ENCODE data around the gene AMT.

DNA sequence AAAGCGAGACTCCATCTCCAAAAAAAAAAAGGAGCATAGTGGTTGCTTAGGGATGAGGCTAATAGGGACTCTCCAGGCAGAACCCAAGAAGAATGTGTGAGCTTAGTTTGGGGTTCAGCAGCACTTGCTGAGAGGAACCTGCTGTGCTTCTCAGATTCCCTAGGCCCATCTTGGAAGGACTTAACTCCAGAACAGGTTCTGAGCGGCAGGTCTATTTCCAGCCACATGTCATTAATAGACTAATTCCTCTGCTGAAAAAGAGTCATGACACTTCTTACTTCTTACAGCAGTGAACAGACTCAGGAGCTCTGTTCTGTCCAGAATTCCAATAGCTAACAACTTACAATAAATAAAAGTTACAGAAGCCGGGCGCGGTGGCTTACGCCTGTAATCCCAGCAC lies 33.0 kb downstream of the AMT start:
- TF ChIP-seq, protein P1, sequence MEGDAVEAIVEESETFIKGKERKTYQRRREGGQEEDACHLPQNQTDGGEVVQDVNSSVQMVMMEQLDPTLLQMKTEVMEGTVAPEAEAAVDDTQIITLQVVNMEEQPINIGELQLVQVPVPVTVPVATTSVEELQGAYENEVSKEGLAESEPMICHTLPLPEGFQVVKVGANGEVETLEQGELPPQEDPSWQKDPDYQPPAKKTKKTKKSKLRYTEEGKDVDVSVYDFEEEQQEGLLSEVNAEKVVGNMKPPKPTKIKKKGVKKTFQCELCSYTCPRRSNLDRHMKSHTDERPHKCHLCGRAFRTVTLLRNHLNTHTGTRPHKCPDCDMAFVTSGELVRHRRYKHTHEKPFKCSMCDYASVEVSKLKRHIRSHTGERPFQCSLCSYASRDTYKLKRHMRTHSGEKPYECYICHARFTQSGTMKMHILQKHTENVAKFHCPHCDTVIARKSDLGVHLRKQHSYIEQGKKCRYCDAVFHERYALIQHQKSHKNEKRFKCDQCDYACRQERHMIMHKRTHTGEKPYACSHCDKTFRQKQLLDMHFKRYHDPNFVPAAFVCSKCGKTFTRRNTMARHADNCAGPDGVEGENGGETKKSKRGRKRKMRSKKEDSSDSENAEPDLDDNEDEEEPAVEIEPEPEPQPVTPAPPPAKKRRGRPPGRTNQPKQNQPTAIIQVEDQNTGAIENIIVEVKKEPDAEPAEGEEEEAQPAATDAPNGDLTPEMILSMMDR (IDR thresholded peaks at IDR 0.05; ENCODE audit: low read depth, low read length): no peak
- no peak for TF ChIP-seq POLR2A (IDR thresholded peaks at IDR 0.05; ENCODE audit: extremely low read depth, insufficient read length)
- TF ChIP-seq, protein P2, sequence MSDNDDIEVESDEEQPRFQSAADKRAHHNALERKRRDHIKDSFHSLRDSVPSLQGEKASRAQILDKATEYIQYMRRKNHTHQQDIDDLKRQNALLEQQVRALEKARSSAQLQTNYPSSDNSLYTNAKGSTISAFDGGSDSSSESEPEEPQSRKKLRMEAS (IDR thresholded peaks at IDR 0.05; ENCODE audit: low read depth, low read length): no peak
